ENCODE data around the gene ACYP1.

The ACYP1 gene

GRCh38 chr14:75051556-75051899 lies 12.3 kb downstream of the ACYP1 start:
- Histone ChIP-seq H3K4me2 (ENCODE audit: low read length) (peak overlapping the region; percentile 71), H3K23ac (ENCODE audit: low read length) (no peak overlapping the region), H3K9ac (ENCODE audit: low read length) (no peak overlapping the region), H3K27ac (ENCODE audit: low read depth, low read length) (no peak overlapping the region), H3K36me3 (ENCODE audit: control insufficient read depth in 1 of 2, insufficient read depth in 2 of 2, low read length in 2 of 2) (no peaks in the 10 kb centered on the region), H2BK12ac (ENCODE audit: low read length) (no peak overlapping the region), H2AK5ac (ENCODE audit: low read length) (no peak overlapping the region), H3K9me3 (ENCODE audit: insufficient read depth, low read depth, low read length) (no peaks in the 10 kb centered on the region), H4K12ac (ENCODE audit: low read depth, low read length) (no peak overlapping the region), H3K27me3 (ENCODE audit: insufficient read depth, low read length) (no peaks in the 10 kb centered on the region), H2BK120ac (ENCODE audit: insufficient read depth, low read length, poor library complexity) (no peak overlapping the region), H3K18ac (ENCODE audit: low read length) (no peak overlapping the region), H4K8ac (ENCODE audit: low read depth, low read length) (no peak overlapping the region), H3K4ac (ENCODE audit: low read depth, low read length) (no peak overlapping the region), H3K4me1 (ENCODE audit: control insufficient read depth in 1 of 2, insufficient read depth in 2 of 2, low read length in 2 of 2) (peaks cover 0 to 3% of the 10 kb centered on the region in 2 experiments), H3K4me3 (ENCODE audit: low read depth, low read length) (no peak overlapping the region), H4K91ac (ENCODE audit: low read depth, low read length) (no peak overlapping the region), H2BK5ac (ENCODE audit: low read depth, low read length, poor library complexity) (no peak overlapping the region), H3K79me1 (ENCODE audit: low read length) (peaks cover 6% of the 10 kb centered on the region), H3K14ac (ENCODE audit: low read length) (no peak overlapping the region), H2AFZ (ENCODE audit: insufficient read depth, low read length, poor library complexity) (no peak overlapping the region), H3K79me2 (ENCODE audit: control insufficient read depth, insufficient read depth, low read length, poor library complexity) (peaks cover 5% of the 10 kb centered on the region)
- no CpG with 5 or more reads among the region's 5 CpGs for WGBS (ENCODE audit: extremely low coverage, insufficient coverage, insufficient read length)
- no peak for DNase-seq

GRCh38 chr14:75050852-75051555 lies 12.8 kb downstream of the ACYP1 start, which contains the start of gene MLH3:
MLH3 (minus strand) TSS chr14:75051467; CDS start chr14:75049655, 1,812 bp downstream.
- Histone ChIP-seq H3K9ac (ENCODE audit: low read length) (peak within 1 kb of the TSS; percentile 89), H3K14ac (ENCODE audit: low read length) (peak within 1 kb of the TSS; percentile 99), H3K79me2 (ENCODE audit: control insufficient read depth, insufficient read depth, low read length, poor library complexity) (peaks cover 5% of the 10 kb centered on the region), H2AK5ac (ENCODE audit: low read length) (peak within 1 kb of the TSS; percentile 74), H4K12ac (ENCODE audit: low read depth, low read length) (peak within 1 kb of the TSS; percentile 94), H3K4me2 (ENCODE audit: low read length) (peak within 1 kb of the TSS; percentile 71), H2AFZ (ENCODE audit: insufficient read depth, low read length, poor library complexity) (peak within 1 kb of the TSS; percentile 98), H3K4me1 (ENCODE audit: control insufficient read depth in 1 of 2, insufficient read depth in 2 of 2, low read length in 2 of 2) (peaks cover 0 to 3% of the 10 kb centered on the region in 2 experiments), H3K27me3 (ENCODE audit: insufficient read depth, low read length) (no peaks in the 10 kb centered on the region), H3K23ac (ENCODE audit: low read length) (no peak within 1 kb of the TSS), H4K8ac (ENCODE audit: low read depth, low read length) (peak within 1 kb of the TSS; percentile 100), H3K79me1 (ENCODE audit: low read length) (peaks cover 6% of the 10 kb centered on the region), H2BK120ac (ENCODE audit: insufficient read depth, low read length, poor library complexity) (peak within 1 kb of the TSS; percentile 97), H3K4me3 (ENCODE audit: low read depth, low read length) (peak within 1 kb of the TSS; percentile 68), H2BK12ac (ENCODE audit: low read length) (peak within 1 kb of the TSS; percentile 84), H3K9me3 (ENCODE audit: insufficient read depth, low read depth, low read length) (no peaks in the 10 kb centered on the region), H3K27ac (ENCODE audit: low read depth, low read length) (peak within 1 kb of the TSS; percentile 61), H3K18ac (ENCODE audit: low read length) (peak within 1 kb of the TSS; percentile 98), H3K36me3 (ENCODE audit: control insufficient read depth in 1 of 2, insufficient read depth in 2 of 2, low read length in 2 of 2) (no peaks in the 10 kb centered on the region), H4K91ac (ENCODE audit: low read depth, low read length) (peak within 1 kb of the TSS; percentile 96), H2BK5ac (ENCODE audit: low read depth, low read length, poor library complexity) (peak within 1 kb of the TSS; percentile 93), H3K4ac (ENCODE audit: low read depth, low read length) (peak within 1 kb of the TSS; percentile 96)
- WGBS (ENCODE audit: extremely low coverage, insufficient coverage, insufficient read length): no CpG with 5 or more reads among the region's 59 CpGs
- peak; percentile 81 to 91 for DNase-seq

DNA sequence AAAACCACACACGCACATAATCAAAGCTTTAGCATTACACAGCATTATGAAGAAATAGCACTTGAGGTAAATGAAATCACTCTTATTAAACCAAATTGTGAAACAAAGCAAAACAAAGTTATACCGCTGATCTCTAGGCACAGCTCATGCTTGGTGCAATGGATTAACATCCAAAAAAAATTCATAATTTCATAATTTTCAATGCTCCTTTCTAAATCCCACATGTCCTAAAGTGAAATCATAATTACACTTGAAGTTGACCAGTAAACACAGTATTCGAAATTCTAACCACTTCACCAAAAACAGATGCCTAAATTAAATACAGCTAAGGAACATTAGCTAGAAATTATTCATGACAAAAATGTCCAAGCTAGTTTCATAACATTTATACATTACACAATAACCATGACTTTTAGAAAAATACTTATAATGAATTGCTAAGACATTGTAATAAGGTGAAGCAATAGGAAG lies 14.1 kb downstream of the ACYP1 start:
- Histone ChIP-seq H4K8ac (ENCODE audit: low read depth, low read length) (no peak overlapping the region), H3K4me1 (ENCODE audit: control insufficient read depth in 1 of 2, insufficient read depth in 2 of 2, low read length in 2 of 2) (peaks cover 0 to 3% of the 10 kb centered on the region in 2 experiments), H3K4me3 (ENCODE audit: low read depth, low read length) (no peak overlapping the region), H2AK5ac (ENCODE audit: low read length) (no peak overlapping the region), H3K79me1 (ENCODE audit: low read length) (peaks cover 6% of the 10 kb centered on the region), H3K14ac (ENCODE audit: low read length) (no peak overlapping the region), H3K4me2 (ENCODE audit: low read length) (no peak overlapping the region), H4K12ac (ENCODE audit: low read depth, low read length) (no peak overlapping the region), H3K36me3 (ENCODE audit: control insufficient read depth in 1 of 2, insufficient read depth in 2 of 2, low read length in 2 of 2) (peaks cover 0 to 2% of the 10 kb centered on the region in 2 experiments), H3K23ac (ENCODE audit: low read length) (no peak overlapping the region), H4K91ac (ENCODE audit: low read depth, low read length) (no peak overlapping the region), H3K27me3 (ENCODE audit: insufficient read depth, low read length) (no peaks in the 10 kb centered on the region), H3K9ac (ENCODE audit: low read length) (no peak overlapping the region), H3K18ac (ENCODE audit: low read length) (no peak overlapping the region), H3K27ac (ENCODE audit: low read depth, low read length) (no peak overlapping the region), H2BK5ac (ENCODE audit: low read depth, low read length, poor library complexity) (no peak overlapping the region), H2AFZ (ENCODE audit: insufficient read depth, low read length, poor library complexity) (no peak overlapping the region), H2BK120ac (ENCODE audit: insufficient read depth, low read length, poor library complexity) (no peak overlapping the region), H3K79me2 (ENCODE audit: control insufficient read depth, insufficient read depth, low read length, poor library complexity) (peaks cover 5% of the 10 kb centered on the region), H3K9me3 (ENCODE audit: insufficient read depth, low read depth, low read length) (no peaks in the 10 kb centered on the region), H3K4ac (ENCODE audit: low read depth, low read length) (no peak overlapping the region), H2BK12ac (ENCODE audit: low read length) (no peak overlapping the region)
- no CpG with 5 or more reads among the region's 3 CpGs for WGBS (ENCODE audit: extremely low coverage, insufficient coverage, insufficient read length)
- no peak for DNase-seq

DNA sequence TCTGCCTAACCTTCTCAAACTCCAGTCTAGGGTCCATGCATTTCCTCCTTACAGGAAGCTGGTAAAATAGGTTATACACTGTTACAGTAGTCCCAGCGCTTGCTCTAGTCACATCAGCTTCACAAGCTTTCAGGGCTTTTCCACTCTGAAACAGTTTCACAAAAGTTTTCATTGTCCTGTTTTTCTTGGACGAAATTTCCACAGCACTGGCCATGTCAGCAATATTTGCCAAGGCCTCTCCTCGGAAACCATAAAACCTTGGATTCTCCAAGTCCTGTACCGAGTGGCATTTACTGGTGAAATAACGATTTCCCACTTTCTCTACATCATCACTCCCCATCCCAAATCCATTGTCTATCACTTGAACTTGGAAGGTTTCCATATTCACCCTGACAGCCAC lies 14.7 kb downstream of the ACYP1 start:
- H3K14ac ChIP-seq (ENCODE audit: low read length): no peak overlapping the region
- H3K79me2 ChIP-seq (ENCODE audit: control insufficient read depth, insufficient read depth, low read length, poor library complexity): peaks cover 5% of the 10 kb centered on the region
- no peak overlapping the region for H2BK12ac ChIP-seq (ENCODE audit: low read length)
- no peak for DNase-seq
- peaks cover 0 to 3% of the 10 kb centered on the region in 2 experiments for H3K4me1 ChIP-seq (ENCODE audit: control insufficient read depth in 1 of 2, insufficient read depth in 2 of 2, low read length in 2 of 2)
- H3K4ac ChIP-seq (ENCODE audit: low read depth, low read length): no peak overlapping the region
- no peak overlapping the region for H4K12ac ChIP-seq (ENCODE audit: low read depth, low read length)
- WGBS (ENCODE audit: extremely low coverage, insufficient coverage, insufficient read length): no CpG with 5 or more reads among the region's 5 CpGs
- no peak overlapping the region for H3K18ac ChIP-seq (ENCODE audit: low read length)
- no peak overlapping the region for H3K4me3 ChIP-seq (ENCODE audit: low read depth, low read length)
- H2AK5ac ChIP-seq (ENCODE audit: low read length): no peak overlapping the region
- H4K91ac ChIP-seq (ENCODE audit: low read depth, low read length): no peak overlapping the region
- H3K9me3 ChIP-seq (ENCODE audit: insufficient read depth, low read depth, low read length): no peaks in the 10 kb centered on the region
- no peak overlapping the region for H3K27ac ChIP-seq (ENCODE audit: low read depth, low read length)
- H2AFZ ChIP-seq (ENCODE audit: insufficient read depth, low read length, poor library complexity): no peak overlapping the region
- no peak overlapping the region for H3K4me2 ChIP-seq (ENCODE audit: low read length)
- peaks cover 6% of the 10 kb centered on the region for H3K79me1 ChIP-seq (ENCODE audit: low read length)
- no peak overlapping the region for H2BK120ac ChIP-seq (ENCODE audit: insufficient read depth, low read length, poor library complexity)
- no peaks in the 10 kb centered on the region for H3K27me3 ChIP-seq (ENCODE audit: insufficient read depth, low read length)
- no peak overlapping the region for H2BK5ac ChIP-seq (ENCODE audit: low read depth, low read length, poor library complexity)
- no peak overlapping the region for H4K8ac ChIP-seq (ENCODE audit: low read depth, low read length)
- H3K36me3 ChIP-seq (ENCODE audit: control insufficient read depth in 1 of 2, insufficient read depth in 2 of 2, low read length in 2 of 2): peaks cover 0 to 2% of the 10 kb centered on the region in 2 experiments
- no peak overlapping the region for H3K9ac ChIP-seq (ENCODE audit: low read length)
- H3K23ac ChIP-seq (ENCODE audit: low read length): no peak overlapping the region

Data from trophoblast cell (in vitro differentiated cells and primary cell).